OCI-LY7 (cell line): ENCODE measurements around the gene LRTM1.
A peak's percentile ranks its signal among the peaks of the same experiment; 100 is the strongest.

Experiments used
- CTCF ChIP-seq: fragments of 200-600 bp; sonication (generic); conservative IDR thresholded peaks from 2 replicates; pipeline ENCODE4 v1.5.1; 2014; ENCODE audit warnings: mild to moderate bottlenecking, antibody characterized with exemption, low read length, moderate library complexity, mixed read lengths
- EZH2phosphoT487 ChIP-seq: fragments of 200-600 bp; sonication (generic); IDR thresholded peaks from 2 replicates; pipeline ENCODE4 v1.6.1; 2018; ENCODE audit warnings: low read depth, borderline replicate concordance, mild to moderate bottlenecking, mixed run types, antibody characterized with exemption, low read length, moderate library complexity, mixed read lengths

GRCh38 chr3:54951405-54951804, 23.5 kb upstream of the LRTM1 start:
- TF ChIP-seq CTCF, result peak; percentile 67
- TF ChIP-seq EZH2phosphoT487, result no peak
